ENCODE data around the gene RNF13.

GRCh38 chr3:149998946-149999345 lies 185.9 kb downstream of the RNF13 start:
- no peak for TF ChIP-seq CTCF (IDR thresholded peaks at IDR 0.05)
- TF ChIP-seq EZH2 (IDR thresholded peaks at IDR 0.05; ENCODE audit: borderline replicate concordance, insufficient read depth, low read depth, low read length, poor library complexity, severe bottlenecking) = no peak
